ENCODE results near the gene WIZ. TPM values are rescaled to one million over a fixed set of nuclear protein-coding genes. Genes with fewer than 3 reads are reported as not detected.
"Not testable (repeated sequence)": the region's sequence is repeated elsewhere in the genome, so short reads cannot be mapped to it uniquely, and the experiment has no call there.

The WIZ gene
- total RNA-seq, 4 donors from 2014 or later, result 23.0 to 48.5 (median 29.6) TPM

DNA sequence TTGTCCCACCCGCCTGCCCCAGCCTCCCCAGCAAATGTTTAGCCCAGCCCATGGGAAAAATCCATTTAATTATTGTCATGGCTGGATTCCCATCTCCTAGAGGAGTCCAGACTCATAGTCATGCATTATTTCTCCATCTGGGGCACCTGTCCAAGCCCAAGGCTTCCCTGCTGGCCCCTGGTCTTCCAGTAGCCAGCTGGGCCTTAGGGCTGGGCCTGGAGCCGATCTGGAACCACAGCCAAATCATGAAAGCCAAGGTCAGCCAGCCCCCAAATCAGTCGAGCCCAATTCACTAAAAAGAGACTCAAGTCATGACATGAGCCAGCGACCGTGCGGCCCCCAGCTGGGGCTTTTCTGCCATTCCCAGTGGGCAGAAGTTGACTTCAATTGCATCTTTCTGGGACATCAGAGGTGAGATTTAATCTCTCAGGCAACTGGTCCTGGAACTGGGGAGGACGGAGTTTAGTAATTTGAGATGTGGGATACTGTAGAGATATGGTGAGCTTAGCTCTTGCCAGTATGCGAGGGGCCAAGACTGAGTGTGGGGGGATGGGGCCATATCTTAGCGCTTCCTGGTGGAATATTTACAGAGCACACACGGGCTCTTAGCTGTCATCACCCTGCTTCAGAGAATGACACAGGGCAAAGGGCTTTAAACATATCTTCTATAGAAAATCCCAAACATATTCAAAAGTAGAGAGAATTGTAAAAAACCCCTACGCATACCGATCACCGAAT, 38.9 kb upstream of the WIZ start:
- Histone ChIP-seq H3K4me3 (replicated peaks in 1 of 3) (no peak overlapping the region), H3K9me3 (no peaks in the 10 kb centered on the region), H3K36me3 (no peaks in the 10 kb centered on the region), H3K27me3 (no peaks in the 10 kb centered on the region), H3K4me1 (no peaks in the 10 kb centered on the region), H3K27ac (no peak overlapping the region)
- intact Hi-C loops (cut with DNase I), result no loop called here
- DNase-seq, result no peak
- 68 to 71% methylated on average over 11 to 13 of the region's 13 CpGs for WGBS, 2 donors
- TF ChIP-seq, protein P1, sequence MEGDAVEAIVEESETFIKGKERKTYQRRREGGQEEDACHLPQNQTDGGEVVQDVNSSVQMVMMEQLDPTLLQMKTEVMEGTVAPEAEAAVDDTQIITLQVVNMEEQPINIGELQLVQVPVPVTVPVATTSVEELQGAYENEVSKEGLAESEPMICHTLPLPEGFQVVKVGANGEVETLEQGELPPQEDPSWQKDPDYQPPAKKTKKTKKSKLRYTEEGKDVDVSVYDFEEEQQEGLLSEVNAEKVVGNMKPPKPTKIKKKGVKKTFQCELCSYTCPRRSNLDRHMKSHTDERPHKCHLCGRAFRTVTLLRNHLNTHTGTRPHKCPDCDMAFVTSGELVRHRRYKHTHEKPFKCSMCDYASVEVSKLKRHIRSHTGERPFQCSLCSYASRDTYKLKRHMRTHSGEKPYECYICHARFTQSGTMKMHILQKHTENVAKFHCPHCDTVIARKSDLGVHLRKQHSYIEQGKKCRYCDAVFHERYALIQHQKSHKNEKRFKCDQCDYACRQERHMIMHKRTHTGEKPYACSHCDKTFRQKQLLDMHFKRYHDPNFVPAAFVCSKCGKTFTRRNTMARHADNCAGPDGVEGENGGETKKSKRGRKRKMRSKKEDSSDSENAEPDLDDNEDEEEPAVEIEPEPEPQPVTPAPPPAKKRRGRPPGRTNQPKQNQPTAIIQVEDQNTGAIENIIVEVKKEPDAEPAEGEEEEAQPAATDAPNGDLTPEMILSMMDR (IDR thresholded peaks at IDR 0.05), result no peak
- TF ChIP-seq POLR2A (IDR thresholded peaks at IDR 0.05), result no peak

- no peaks in the 10 kb centered on the region for H3K4me1 ChIP-seq
- no peaks in the 10 kb centered on the region for H3K36me3 ChIP-seq
- H3K27me3 ChIP-seq, result no peaks in the 10 kb centered on the region
- WGBS, 2 donors, result 93 to 94% methylated on average over 4 of the region's 4 CpGs
- no peak for TF ChIP-seq POLR2A (IDR thresholded peaks at IDR 0.05)
- TF ChIP-seq, protein P1 (IDR thresholded peaks at IDR 0.05), result no peak
- H3K27ac ChIP-seq, result no peak overlapping the region
- intact Hi-C loops (cut with DNase I), result no loop called here
- H3K4me3 ChIP-seq (replicated peaks in 1 of 3), result no peak overlapping the region
- H3K9me3 ChIP-seq, result no peaks in the 10 kb centered on the region
- no peak for DNase-seq
These were observed 37.3 kb upstream of the WIZ start for GRCh38 chr19:15487038-15487437.

- H3K27me3 ChIP-seq; H3K9me3 ChIP-seq; DNase-seq; H3K4me1 ChIP-seq; H3K4me3 ChIP-seq (replicated peaks in 1 of 3); intact Hi-C loops (cut with DNase I); H3K36me3 ChIP-seq; H3K27ac ChIP-seq: not testable (repeated sequence)
- 75 to 81% methylated on average over 5 of the region's 5 CpGs for WGBS, 2 donors
These were observed 36.0 kb upstream of the WIZ start for GRCh38 chr19:15485768-15486167.

- DNase-seq; H3K9me3 ChIP-seq; H3K27ac ChIP-seq; H3K27me3 ChIP-seq; H3K4me3 ChIP-seq (replicated peaks in 1 of 3); H3K36me3 ChIP-seq; intact Hi-C loops (cut with DNase I): not testable (repeated sequence)
- peaks cover 3 to 13% of the 10 kb centered on the region in 2 donors for H3K4me1 ChIP-seq
- 82 to 96% methylated on average over 7 of the region's 7 CpGs for WGBS, 2 donors
These were observed 31.2 kb upstream of the WIZ start for GRCh38 chr19:15480996-15481395.

DNA sequence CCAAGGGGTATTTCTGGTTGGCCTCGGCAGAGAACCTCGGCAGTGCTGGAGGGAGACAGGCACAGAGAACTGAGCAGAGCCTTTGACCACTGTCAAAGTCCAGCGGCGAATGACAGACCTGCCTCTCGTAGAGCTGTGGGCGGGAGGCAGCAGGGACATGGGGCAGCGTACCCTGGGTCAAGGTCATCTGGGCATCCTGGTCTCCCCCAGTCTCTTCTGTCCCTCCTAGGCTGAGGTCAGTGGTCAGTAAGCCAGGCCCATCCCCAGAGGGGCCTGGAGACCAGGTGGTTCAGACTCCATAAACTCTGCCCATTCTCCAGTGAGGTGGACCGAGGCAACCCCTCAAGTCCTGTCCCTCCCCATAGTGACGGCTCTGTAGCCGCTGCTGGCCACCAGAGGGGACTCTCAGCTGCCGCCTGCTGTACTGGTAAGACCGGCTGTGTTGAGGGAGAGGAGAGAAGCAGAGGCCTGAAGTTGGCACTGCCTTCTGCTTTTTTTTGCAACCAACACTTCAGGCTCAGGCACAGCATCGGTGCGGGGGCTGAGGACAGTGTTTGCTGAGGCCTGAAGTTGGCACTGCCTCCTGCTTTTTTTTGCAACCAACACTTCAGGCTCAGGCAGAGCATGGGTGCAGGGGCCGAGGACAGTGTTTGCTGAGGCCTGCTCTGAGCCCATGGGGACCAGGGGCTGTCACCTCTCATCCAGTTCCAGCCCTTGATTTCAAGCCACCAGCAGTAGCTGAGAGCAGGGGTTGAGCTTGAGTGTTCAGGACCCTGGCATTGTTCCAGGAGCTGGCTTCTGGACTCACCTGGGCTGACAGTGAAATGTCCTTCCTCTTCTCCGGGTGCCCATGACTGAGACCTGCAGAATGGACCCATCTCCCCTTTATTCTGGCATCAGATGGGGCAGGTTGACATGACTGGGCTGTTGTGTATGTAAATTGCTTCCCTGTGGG, 29.9 kb upstream of the WIZ start, which contains the start of gene PGLYRP2:
TSS of gene PGLYRP2 (minus strand) at position 111 of the 955 bp plus-strand sequence. CDS start 130 bp downstream, outside the sequence.
- 38 to 50% methylated on average over 4 to 11 of the region's 16 CpGs for whole genome bisulfite sequencing, 2 donors
- TF ChIP-seq, protein P1 (IDR thresholded peaks at IDR 0.05), result peak in 5 of 6 experiments; percentile 47 to 76 (median 69)
- TF ChIP-seq POLR2A (IDR thresholded peaks at IDR 0.05), result no peak
- Histone ChIP-seq H3K4me1 (peaks cover 3 to 13% of the 10 kb centered on the region in 2 donors), H3K4me3 (replicated peaks in 1 of 3) (no peak within 1 kb of the TSS), H3K27me3 (no peaks in the 10 kb centered on the region), H3K36me3 (no peaks in the 10 kb centered on the region), H3K9me3 (no peaks in the 10 kb centered on the region), H3K27ac (peak within 1 kb of the TSS; percentile 51 to 66 (median 58))
- intact Hi-C loops (cut with DNase I), result no loop called here
- peak; percentile 90 to 92 for DNase-seq
